DOHH2 (cell line): Measurements from ENCODE around the gene KCNJ6.
"Not testable (repeated sequence)": the region's sequence is repeated elsewhere in the genome, so short reads cannot be mapped to it uniquely, and the experiment has no call there.

Experiments
- H3F3A ChIP-seq: fragments of 200-600 bp; sonication (generic), shearing (Covaris generic); 2 replicates; pipeline ENCODE4 v1.6.0; 2016; ENCODE audit warnings: antibody characterized with exemption, mild to moderate bottlenecking; ENCODE audit not compliant: control insufficient read depth, insufficient read depth
- H3K27ac ChIP-seq: fragments of 200-600 bp; sonication (generic); 2 replicates; pipeline ENCODE4 v1.5.1; 2014; ENCODE audit warnings: low read depth, mild to moderate bottlenecking, low read length, moderate library complexity
- H3K27me3 ChIP-seq: fragments of 200-600 bp; sonication (generic); 2 replicates; pipeline ENCODE4 v1.6.1; 2014; ENCODE audit warnings: mild to moderate bottlenecking, low read length, mixed read lengths; ENCODE audit not compliant: control insufficient read depth
- H3K36me3 ChIP-seq: fragments of 200-600 bp; sonication (generic); 2 replicates; pipeline ENCODE4 v1.6.1; 2014; ENCODE audit warnings: mild to moderate bottlenecking, low read length, moderate library complexity, mixed read lengths; ENCODE audit not compliant: control insufficient read depth
- H3K4me1 ChIP-seq: fragments of 200-600 bp; sonication (generic); 2 replicates; pipeline ENCODE4 v1.6.1; 2014; ENCODE audit warnings: mild to moderate bottlenecking, low read length, mixed read lengths; ENCODE audit not compliant: control insufficient read depth
- H3K4me2 ChIP-seq: fragments of 200-600 bp; sonication (generic); 2 replicates; pipeline ENCODE4 v1.6.0; 2014; ENCODE audit warnings: mild to moderate bottlenecking, low read length, moderate library complexity
- H3K4me3 ChIP-seq: fragments of 200-600 bp; sonication (generic); 2 replicates; pipeline ENCODE4 v1.5.1; 2014; ENCODE audit warnings: mild to moderate bottlenecking, low read length, mixed read lengths
- H3K79me2 ChIP-seq: fragments of 200-600 bp; sonication (generic); 2 replicates; pipeline ENCODE4 v1.6.1; 2014; ENCODE audit warnings: mild to moderate bottlenecking, low read length, mixed read lengths; ENCODE audit not compliant: control insufficient read depth
- H3K9me2 ChIP-seq: fragments of 200-600 bp; sonication (generic); replicated peaks from 2 replicates; pipeline ENCODE4 v1.6.1; 2014; ENCODE audit warnings: mild to moderate bottlenecking, low read length, mixed read lengths; ENCODE audit not compliant: control insufficient read depth
- H3K9me3 ChIP-seq: fragments of 200-600 bp; sonication (generic); 2 replicates; pipeline ENCODE4 v1.6.1; 2014; ENCODE audit warnings: antibody characterized with exemption, low read length, mixed read lengths; ENCODE audit not compliant: control insufficient read depth, insufficient read depth
- H4K20me1 ChIP-seq: fragments of 200-600 bp; sonication (generic); 2 replicates; pipeline ENCODE4 v1.6.0; 2014; ENCODE audit warnings: low read depth, mild to moderate bottlenecking, antibody characterized with exemption, low read length, moderate library complexity; ENCODE audit not compliant: control insufficient read depth, insufficient read depth
- CTCF ChIP-seq: fragments of 200-600 bp; sonication (generic); IDR thresholded peaks from one replicate; pipeline ENCODE4 v1.5.1; 2014; ENCODE audit warnings: antibody characterized with exemption, mild to moderate bottlenecking, low read depth, low read length; ENCODE audit not compliant: poor library complexity, severe bottlenecking
- EZH2phosphoT487 ChIP-seq: fragments of 200-600 bp; sonication (generic); IDR thresholded peaks from 2 replicates; pipeline ENCODE4 v1.6.1; 2017; ENCODE audit warnings: borderline replicate concordance, mild to moderate bottlenecking, antibody characterized with exemption, low read length, moderate library complexity, mixed read lengths

Gene KCNJ6

GRCh38 chr21:37580666-37581065 is 335.6 kb downstream of the KCNJ6 start:
- H3K79me2 ChIP-seq, result no peaks in the 10 kb centered on the region
- no peak overlapping the region for H3K4me2 ChIP-seq
- no peaks in the 10 kb centered on the region; the same call in 1 of the 2 replicates for H3K9me3 ChIP-seq
- no peaks in the 10 kb centered on the region for H3K4me1 ChIP-seq
- no peaks in the 10 kb centered on the region for H4K20me1 ChIP-seq
- no peak overlapping the region for H3K27ac ChIP-seq
- H3K4me3 ChIP-seq, result no peak overlapping the region
- peaks cover 6% of the 10 kb centered on the region; the same call in 1 of the 2 replicates for H3K27me3 ChIP-seq
- H3F3A ChIP-seq, result no peaks in the 10 kb centered on the region
- H3K36me3 ChIP-seq, result no peaks in the 10 kb centered on the region
- no peaks in the 10 kb centered on the region for H3K9me2 ChIP-seq
- TF ChIP-seq EZH2phosphoT487, result no peak
- no peak for TF ChIP-seq CTCF

GRCh38 chr21:37579356-37579755 is 336.9 kb downstream of the KCNJ6 start:
- Histone ChIP-seq H3K4me3 (no peak overlapping the region), H3K4me1 (no peaks in the 10 kb centered on the region), H3K79me2 (no peaks in the 10 kb centered on the region), H3K27ac (no peak overlapping the region), H3K4me2 (no peak overlapping the region), H3K36me3 (no peaks in the 10 kb centered on the region), H3K9me2 (no peaks in the 10 kb centered on the region), H3F3A (no peaks in the 10 kb centered on the region), H3K9me3 (no peaks in the 10 kb centered on the region; the same call in 1 of the 2 replicates), H4K20me1 (no peaks in the 10 kb centered on the region), H3K27me3 (peaks cover 6% of the 10 kb centered on the region; the same call in 1 of the 2 replicates)
- TF ChIP-seq EZH2phosphoT487, result no peak
- no peak for TF ChIP-seq CTCF

- H3K79me2 ChIP-seq, result no peaks in the 10 kb centered on the region
- no peaks in the 10 kb centered on the region for H3K4me1 ChIP-seq
- TF ChIP-seq CTCF (no peak), EZH2phosphoT487 (no peak)
These were observed 337.7 kb downstream of the KCNJ6 start for GRCh38 chr21:37578471-37579126.

GRCh38 chr21:37576929-37577328 is 339.3 kb downstream of the KCNJ6 start:
- not testable (repeated sequence) for H4K20me1 ChIP-seq, H3F3A ChIP-seq, H3K9me3 ChIP-seq, H3K4me3 ChIP-seq, H3K79me2 ChIP-seq, H3K4me1 ChIP-seq, H3K36me3 ChIP-seq, H3K27me3 ChIP-seq, H3K9me2 ChIP-seq, H3K27ac ChIP-seq, H3K4me2 ChIP-seq

More at GRCh38 chr21:37578471-37579126, 337.7 kb downstream of the KCNJ6 start:
- Histone ChIP-seq H3K27me3 (peaks cover 6% of the 10 kb centered on the region; the same call in 1 of the 2 replicates), H4K20me1 (no peaks in the 10 kb centered on the region), H3F3A (no peaks in the 10 kb centered on the region), H3K27ac (no peak overlapping the region), H3K9me3 (no peaks in the 10 kb centered on the region; the same call in 1 of the 2 replicates), H3K36me3 (no peaks in the 10 kb centered on the region), H3K9me2 (no peaks in the 10 kb centered on the region), H3K4me2 (no peak overlapping the region), H3K4me3 (no peak overlapping the region)
